H9 (cell line): ENCODE data around the gene KRT32. TPM values are rescaled to one million over a fixed set of nuclear protein-coding genes. Genes with fewer than 3 reads are reported as not detected.

Source experiments
- DNase-seq: peaks from one replicate; pipeline ENCODE4 v3.0.0-alpha.2; 2017
- H2AFZ ChIP-seq: one replicate; pipeline ENCODE4 v1.6.1; 2013; ENCODE audit warnings: mild to moderate bottlenecking, low read length, control low read depth, moderate library complexity
- H2AK5ac ChIP-seq: 2 replicates; pipeline ENCODE4 v1.6.1; 2013; ENCODE audit warnings: low read length, control low read depth, mixed read lengths; ENCODE audit not compliant: insufficient read length
- H2BK120ac ChIP-seq: one replicate; pipeline ENCODE4 v1.6.1; 2013; ENCODE audit warnings: low read depth, mild to moderate bottlenecking, low read length, control low read depth, inconsistent platforms; ENCODE audit not compliant: poor library complexity, severe bottlenecking
- H2BK12ac ChIP-seq: 2 replicates; pipeline ENCODE4 v1.6.1; 2013; ENCODE audit warnings: low read length, control low read depth, mixed read lengths, low read depth; ENCODE audit not compliant: insufficient read length
- H2BK15ac ChIP-seq: 2 replicates; pipeline ENCODE4 v1.6.1; 2013; ENCODE audit warnings: low read depth, low read length, control low read depth
- H2BK20ac ChIP-seq: one replicate; pipeline ENCODE4 v1.6.1; 2013; ENCODE audit warnings: low read depth, mild to moderate bottlenecking, low read length, control low read depth, inconsistent platforms; ENCODE audit not compliant: poor library complexity, severe bottlenecking
- H2BK5ac ChIP-seq: 2 replicates; pipeline ENCODE4 v1.6.1; 2013; ENCODE audit warnings: low read length, control low read depth, mixed read lengths; ENCODE audit not compliant: insufficient read length
- H3K14ac ChIP-seq: 2 replicates; pipeline ENCODE4 v1.6.1; 2013; ENCODE audit warnings: low read length, control low read depth; ENCODE audit not compliant: insufficient read depth
- H3K18ac ChIP-seq: 2 replicates; pipeline ENCODE4 v1.6.1; 2013; ENCODE audit warnings: low read depth, mild to moderate bottlenecking, mixed read lengths, low read length, control low read depth; ENCODE audit not compliant: insufficient read length
- H3K23ac ChIP-seq: 2 replicates; pipeline ENCODE4 v1.6.1; 2013; ENCODE audit warnings: low read length, control low read depth, mixed read lengths, low read depth; ENCODE audit not compliant: insufficient read length
- H3K23me2 ChIP-seq: 2 replicates; pipeline ENCODE4 v1.6.1; 2013; ENCODE audit warnings: low read depth, mild to moderate bottlenecking, mixed read lengths, low read length, control low read depth; ENCODE audit not compliant: insufficient read length, poor library complexity, severe bottlenecking
- H3K27ac ChIP-seq: 2 replicates; pipeline ENCODE4 v1.5.1; 2013; ENCODE audit warnings: low read length, control low read depth, mixed read lengths, low read depth; ENCODE audit not compliant: insufficient read length
- H3K27me3 ChIP-seq: 2 replicates; pipeline ENCODE4 v1.6.1; 2013; ENCODE audit warnings: low read length, control low read depth, inconsistent platforms; ENCODE audit not compliant: insufficient read depth
- H3K4ac ChIP-seq: 2 replicates; pipeline ENCODE4 v1.6.1; 2013; ENCODE audit warnings: low read depth, mild to moderate bottlenecking, control low read depth, inconsistent platforms, low read length, moderate library complexity
- H3K4me1 ChIP-seq: 2 replicates; pipeline ENCODE4 v1.6.1; 2013; ENCODE audit warnings: low read length, control low read depth, inconsistent platforms; ENCODE audit not compliant: insufficient read depth
- H3K4me2 ChIP-seq: 2 replicates; pipeline ENCODE4 v1.6.1; 2013; ENCODE audit warnings: low read length, control low read depth, mixed read lengths; ENCODE audit not compliant: insufficient read length, insufficient read depth
- H3K56ac ChIP-seq: 2 replicates; pipeline ENCODE4 v1.6.1; 2013; ENCODE audit warnings: low read depth, mild to moderate bottlenecking, mixed read lengths, low read length, control low read depth; ENCODE audit not compliant: insufficient read length
- H3K79me1 ChIP-seq: 2 replicates; pipeline ENCODE4 v1.6.1; 2013; ENCODE audit warnings: low read depth, mild to moderate bottlenecking, moderate library complexity, low read length, control low read depth, inconsistent platforms; ENCODE audit not compliant: insufficient read depth, poor library complexity, severe bottlenecking
- H3K79me2 ChIP-seq: 2 replicates; pipeline ENCODE4 v1.6.1; 2013; ENCODE audit warnings: low read length, control low read depth, inconsistent platforms; ENCODE audit not compliant: insufficient read depth
- H3K9ac ChIP-seq: 2 replicates; pipeline ENCODE4 v1.6.1; 2013; ENCODE audit warnings: low read length, control low read depth, mixed read lengths; ENCODE audit not compliant: insufficient read length; ENCODE audit errors: extremely low read depth
- H3K9me3 ChIP-seq: one replicate; pipeline ENCODE4 v1.6.1; 2013; ENCODE audit warnings: low read depth, low read length, inconsistent platforms; ENCODE audit not compliant: control insufficient read depth
- H3T11ph ChIP-seq: one replicate; pipeline ENCODE4 v1.6.1; 2013; ENCODE audit warnings: mild to moderate bottlenecking, low read length, control low read depth, inconsistent platforms
- H4K20me1 ChIP-seq: one replicate; pipeline ENCODE4 v1.6.1; 2013; ENCODE audit not compliant: control insufficient read depth, insufficient read length, insufficient read depth
- H4K5ac ChIP-seq: 2 replicates; pipeline ENCODE4 v1.6.1; 2013; ENCODE audit warnings: low read depth, mild to moderate bottlenecking, mixed read lengths, low read length, control low read depth; ENCODE audit not compliant: insufficient read length
- H4K8ac ChIP-seq: replicated peaks from 2 replicates; pipeline ENCODE4 v1.6.1; 2013; ENCODE audit warnings: low read length, control low read depth, mixed read lengths, low read depth; ENCODE audit not compliant: insufficient read length
- H4K91ac ChIP-seq: 2 replicates; pipeline ENCODE4 v1.6.1; 2013; ENCODE audit warnings: low read depth, mild to moderate bottlenecking, moderate library complexity, mixed read lengths, low read length, control low read depth; ENCODE audit not compliant: insufficient read length
- H3K27ac Mint-ChIP-seq, 3 experiments: 2 replicates in 2 of 3; 3 replicates in 1 of 3; pipeline ENCODE4 v1.8.0; 2020 to 2021; ENCODE audit warnings: mixed read lengths in 3 of 3, mild to moderate bottlenecking in 1 of 3, moderate library complexity in 1 of 3
- H3K27me3 Mint-ChIP-seq: 2 replicates; pipeline ENCODE4 v1.8.0; 2021; ENCODE audit warnings: low read depth, mild to moderate bottlenecking, moderate library complexity, mixed read lengths
- H3K36me3 Mint-ChIP-seq, 3 experiments: 2 replicates in 2 of 3; 3 replicates in 1 of 3; pipeline ENCODE4 v1.8.0; 2020 to 2021; ENCODE audit warnings: low read depth in 3 of 3, mixed read lengths in 3 of 3; ENCODE audit not compliant: insufficient read depth in 1 of 3
- H3K4me1 Mint-ChIP-seq, 2 experiments: 2 replicates each; pipeline ENCODE4 v1.8.0; 2020; ENCODE audit warnings: mixed read lengths in 2 of 2
- H3K4me3 Mint-ChIP-seq, 2 experiments: 2 replicates in 1 of 2; 3 replicates in 1 of 2; pipeline ENCODE4 v1.8.0; 2020 to 2021; ENCODE audit warnings: mild to moderate bottlenecking in 2 of 2, mixed read lengths in 2 of 2, moderate library complexity in 1 of 2
- H3K9me3 Mint-ChIP-seq, 2 experiments: 2 replicates in 1 of 2; 3 replicates in 1 of 2; pipeline ENCODE4 v1.8.0; 2020; ENCODE audit warnings: mild to moderate bottlenecking in 2 of 2, mixed read lengths in 2 of 2, moderate library complexity in 1 of 2
- CTCF ChIP-seq: fragments of 200-600 bp; sonication (generic); conservative IDR thresholded peaks from 3 replicates; pipeline ENCODE4 v1.8.0; 2021; ENCODE audit warnings: antibody characterized with exemption, mild to moderate bottlenecking
- WGBS: extraction: QIAGEN DNeasy Blood & Tissue Kit; methylation state at CpG from one replicate; pipeline ENCODE4 v1.1.7; 2013; ENCODE audit warnings: missing lambda C conversion rate, low lambda C conversion rate, mixed read lengths; ENCODE audit not compliant: insufficient read length; ENCODE audit errors: extremely low coverage; 5-methylcytosine and 5-hydroxymethylcytosine counted together
- total RNA-seq: library from RNA; stranded (reverse); gene quantifications from 2 replicates; pipeline ENCODE4 v1.2.1, GENCODE V29; 2021

Gene KRT32
- total RNA-seq, 1 experiment from 2014 or later = not detected

- Histone ChIP-seq H3K14ac (no peak overlapping the region; the same call in 1 of the 2 replicates), H3K79me1 (no peaks in the 10 kb centered on the region), H4K8ac (no peak overlapping the region), H3K18ac (no peak overlapping the region), H3K9me3 (no peaks in the 10 kb centered on the region), H3K4ac (no peak overlapping the region), H3K27ac (no peak overlapping the region), H4K91ac (no peak overlapping the region), H2AFZ (no peak overlapping the region), H3K23ac (no peak overlapping the region), H3T11ph (no peak overlapping the region), H3K4me1 (0 out of 2 replicates have a peak, but pooled peaks cover 3% of the 10 kb centered on the region), H2AK5ac (no peak overlapping the region), H4K5ac (no peak overlapping the region), H2BK120ac (no peak overlapping the region), H2BK12ac (no peak overlapping the region), H3K23me2 (no peaks in the 10 kb centered on the region), H2BK15ac (no peak overlapping the region), H3K79me2 (no peaks in the 10 kb centered on the region), H4K20me1 (no peaks in the 10 kb centered on the region), H3K56ac (no peak overlapping the region), H2BK5ac (no peak overlapping the region), H2BK20ac (no peak overlapping the region), H3K4me2 (no peak overlapping the region), H3K27me3 (no peaks in the 10 kb centered on the region), H3K9ac (no peak overlapping the region)
- H3K4me1 Mint-ChIP-seq = peaks cover 19 to 20% of the 10 kb centered on the region in 2 experiments
- H3K27ac Mint-ChIP-seq = no peak overlapping the region; a peak in 2 of 7 replicates
- WGBS = no CpG with 5 or more reads among the region's 10 CpGs
- no peak overlapping the region for H3K4me3 Mint-ChIP-seq
- DNase-seq = no peak
- H3K36me3 Mint-ChIP-seq = no peaks in the 10 kb centered on the region
- no peaks in the 10 kb centered on the region for H3K27me3 Mint-ChIP-seq
- no peak for TF ChIP-seq CTCF
- H3K9me3 Mint-ChIP-seq = no peaks in the 10 kb centered on the region
Observed at GRCh38 chr17:41507315-41507880, 40.2 kb upstream of the KRT32 start.
